GM18868 (cell line): ENCODE data around the gene RDM1.

Experiments
- ATAC-seq: cut with Tn5 transposase; IDR thresholded peaks from one replicate; pipeline ENCODE4 v1.9.1; 2021; ENCODE audit warnings: mild to moderate bottlenecking, moderate library complexity; ENCODE audit not compliant: unreplicated experiment

RDM1 gene

GRCh38 chr17:35875072-35875799 lies 55.3 kb downstream of the RDM1 start:
- no peak for ATAC-seq

DNA sequence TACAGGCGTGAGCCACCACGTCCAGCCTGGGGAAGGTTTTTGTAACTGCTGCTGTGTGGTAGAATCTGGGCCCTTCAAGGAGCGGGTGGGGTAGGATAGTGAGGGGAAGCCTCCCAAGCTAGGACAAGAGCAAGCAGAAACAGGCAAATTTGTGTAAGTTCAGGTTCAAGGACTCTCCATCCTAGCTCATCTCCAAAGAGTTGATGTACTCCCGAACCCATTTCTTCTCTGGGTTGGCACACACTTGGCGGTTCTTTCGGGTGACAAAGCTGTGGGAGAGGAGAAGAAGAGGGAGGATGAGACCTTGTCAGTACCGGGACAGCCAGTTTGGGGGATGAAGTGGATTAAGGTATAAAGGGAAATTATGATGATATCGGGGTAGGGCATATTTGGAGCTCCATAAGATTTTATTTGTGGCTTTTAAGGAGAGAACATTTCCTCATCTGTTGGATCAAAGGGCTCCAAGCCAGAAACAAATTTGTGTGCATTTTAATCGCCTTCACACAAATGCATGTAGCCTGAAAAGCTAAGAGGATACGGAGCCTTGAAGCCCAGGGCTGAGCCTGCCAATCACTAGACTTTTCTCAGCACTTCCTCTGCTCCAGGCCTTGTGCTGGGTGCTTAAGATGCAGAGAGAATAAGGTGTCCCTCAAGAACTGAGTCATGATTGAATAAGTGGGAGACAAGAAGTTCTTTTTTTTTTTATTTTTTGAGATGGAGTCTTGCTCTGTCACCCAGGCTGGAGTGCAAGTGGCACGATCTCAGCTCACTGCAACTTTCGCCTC lies 58.2 kb downstream of the RDM1 start:
- ATAC-seq = no peak

DNA sequence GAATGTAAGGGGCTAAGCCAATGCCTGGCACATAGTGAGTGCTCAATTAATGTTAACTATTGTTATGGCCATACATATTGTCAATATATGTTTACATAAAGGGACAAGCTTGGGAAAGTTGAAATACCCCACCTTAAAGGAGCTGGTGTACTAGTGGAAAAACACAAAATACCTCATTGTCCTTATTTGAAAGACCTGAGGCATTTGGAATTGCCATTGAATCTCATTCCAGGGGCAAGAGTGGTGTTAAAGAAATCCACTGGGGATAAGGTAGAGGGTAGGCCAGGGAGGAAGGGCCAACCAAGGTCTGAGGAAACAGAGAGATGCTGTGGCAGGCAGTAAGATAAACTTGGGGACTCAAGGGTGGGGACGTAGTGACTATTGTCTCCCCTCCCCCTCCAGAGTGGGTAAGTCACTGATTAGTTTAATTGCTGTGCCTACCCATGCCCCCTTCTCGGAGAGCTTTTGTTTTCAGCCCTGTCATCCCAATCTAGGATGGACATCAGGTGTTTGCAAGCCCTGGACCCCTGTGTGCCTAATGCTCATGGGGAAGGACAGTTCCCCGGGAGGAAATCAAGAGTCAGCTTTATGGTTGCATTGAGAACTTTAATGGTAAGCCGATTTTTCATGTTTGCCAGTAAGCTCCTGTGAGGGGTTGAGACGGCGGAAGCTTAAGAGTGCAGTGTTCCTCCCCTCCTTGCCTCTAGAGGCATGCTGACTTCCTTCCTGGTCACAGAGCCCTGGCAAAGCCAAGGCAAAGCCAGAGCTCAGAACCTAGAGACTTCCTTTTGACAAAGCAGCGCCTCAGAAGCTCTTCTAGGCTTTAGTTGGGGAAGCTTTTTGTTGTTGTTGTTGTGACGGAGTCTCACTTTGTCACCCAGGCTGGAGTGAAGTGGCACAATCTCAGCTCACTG lies 59.4 kb downstream of the RDM1 start:
- ATAC-seq = no peak

DNA sequence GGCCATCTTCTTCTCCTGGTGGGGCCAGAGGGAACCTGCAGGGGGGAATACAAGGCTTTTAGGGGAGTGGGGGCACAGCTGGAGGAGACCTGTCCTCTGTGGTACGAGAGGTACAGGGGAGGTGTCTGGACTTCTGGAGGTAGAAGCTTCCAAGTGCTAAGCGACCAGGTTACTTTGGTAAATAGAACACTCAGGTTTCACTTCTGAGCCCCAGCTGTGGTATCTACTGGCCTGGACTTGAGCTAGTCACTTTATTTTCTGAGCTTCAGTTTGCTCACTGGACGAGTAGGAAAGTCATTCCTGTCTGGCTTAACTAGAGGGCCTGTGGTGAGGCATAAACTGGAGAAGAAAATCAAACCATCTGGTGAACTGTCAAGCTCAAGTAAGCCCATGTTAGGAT lies 61.8 kb downstream of the RDM1 start, which contains the start of gene HEATR9:
TSS of gene HEATR9 (minus strand) at position 155 of the 400 bp plus-strand sequence. CDS start at position 6, 149 bp downstream.
- ATAC-seq = no peak
